ENCODE measurements around the gene PSEN2.
A peak's percentile ranks its signal among the peaks of the same experiment; 100 is the strongest.

PSEN2 gene

GRCh38 chr1:226867461-226868054, 2.9 kb upstream of the PSEN2 start:
- DNase-seq: no peak

GRCh38 chr1:226868726-226869125, 1.7 kb upstream of the PSEN2 start:
- no peak for DNase-seq

- no peak for DNase-seq
Measured at GRCh38 chr1:226870026-226870400, 403 bp upstream of the PSEN2 start.

- no peak for DNase-seq
Measured at GRCh38 chr1:226871636-226872327, 1.4 kb downstream of the PSEN2 start.

- DNase-seq: no peak
Measured at GRCh38 chr1:226872437-226872836, 2.0 kb downstream of the PSEN2 start.

GRCh38 chr1:226873771-226874578, 3.6 kb downstream of the PSEN2 start:
- DNase-seq: no peak

GRCh38 chr1:226874579-226875425, 4.4 kb downstream of the PSEN2 start:
- DNase-seq: no peak

- no peak for DNase-seq
Measured at GRCh38 chr1:226875641-226876295, 5.4 kb downstream of the PSEN2 start.

GRCh38 chr1:226877669-226878068, 7.3 kb downstream of the PSEN2 start:
- no peak for DNase-seq

GRCh38 chr1:226880372-226881287, 10.2 kb downstream of the PSEN2 start:
- DNase-seq: no peak

GRCh38 chr1:226881515-226882185, 11.2 kb downstream of the PSEN2 start:
- DNase-seq: no peak

GRCh38 chr1:226882187-226882586, 11.8 kb downstream of the PSEN2 start:
- peak; percentile 28 for DNase-seq

GRCh38 chr1:226882631-226883409, 12.4 kb downstream of the PSEN2 start:
- DNase-seq: peak; percentile 68

GRCh38 chr1:226883630-226884029, 13.2 kb downstream of the PSEN2 start:
- DNase-seq: no peak

GRCh38 chr1:226884116-226884625, 13.8 kb downstream of the PSEN2 start:
- peak; percentile 2 for DNase-seq

GRCh38 chr1:226884966-226885820, 14.8 kb downstream of the PSEN2 start:
- DNase-seq: no peak

GRCh38 chr1:226886122-226886901, 15.9 kb downstream of the PSEN2 start:
- DNase-seq: no peak

GRCh38 chr1:226887006-226887405, 16.6 kb downstream of the PSEN2 start:
- no peak for DNase-seq
